SU-DHL-6 (cell line): Measurements from ENCODE around the gene GRHL3.

Experiments used
- EZH2phosphoT487 ChIP-seq: fragments of 200-600 bp; sonication (generic), shearing (Covaris generic); conservative IDR thresholded peaks from 2 replicates; pipeline ENCODE4 v1.6.1; 2018; ENCODE audit warnings: mild to moderate bottlenecking, antibody characterized with exemption, low read length, moderate library complexity, mixed read lengths
- TF ChIP-seq, protein P1 (sequence below): fragments of 200-600 bp; sonication (generic); IDR thresholded peaks from one replicate; pipeline ENCODE4 v1.5.1; 2017; ENCODE audit warnings: antibody characterized with exemption, mild to moderate bottlenecking, low read length, moderate library complexity; ENCODE audit not compliant: insufficient read depth, poor library complexity, severe bottlenecking

DNA sequence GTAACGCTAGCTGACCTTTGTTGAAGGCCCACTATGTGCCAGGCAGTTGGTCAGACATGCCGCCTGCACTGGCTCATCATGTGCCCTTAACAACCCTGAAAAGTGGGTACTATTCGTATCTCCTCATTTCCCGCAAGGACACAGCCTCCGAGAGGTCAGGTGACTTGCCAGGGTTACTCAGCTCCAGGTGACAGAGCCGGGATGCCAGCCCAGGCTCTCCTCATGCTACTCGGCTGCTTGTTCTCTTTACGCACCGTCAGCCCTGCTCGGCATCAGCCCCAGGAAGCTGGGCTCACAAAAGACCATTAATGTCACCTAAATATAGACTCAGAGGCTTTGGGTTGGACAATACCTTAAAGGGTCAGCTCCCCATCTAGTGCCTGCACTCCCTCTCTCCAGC is 29.0 kb downstream of the GRHL3 start:
- TF ChIP-seq, protein P1, sequence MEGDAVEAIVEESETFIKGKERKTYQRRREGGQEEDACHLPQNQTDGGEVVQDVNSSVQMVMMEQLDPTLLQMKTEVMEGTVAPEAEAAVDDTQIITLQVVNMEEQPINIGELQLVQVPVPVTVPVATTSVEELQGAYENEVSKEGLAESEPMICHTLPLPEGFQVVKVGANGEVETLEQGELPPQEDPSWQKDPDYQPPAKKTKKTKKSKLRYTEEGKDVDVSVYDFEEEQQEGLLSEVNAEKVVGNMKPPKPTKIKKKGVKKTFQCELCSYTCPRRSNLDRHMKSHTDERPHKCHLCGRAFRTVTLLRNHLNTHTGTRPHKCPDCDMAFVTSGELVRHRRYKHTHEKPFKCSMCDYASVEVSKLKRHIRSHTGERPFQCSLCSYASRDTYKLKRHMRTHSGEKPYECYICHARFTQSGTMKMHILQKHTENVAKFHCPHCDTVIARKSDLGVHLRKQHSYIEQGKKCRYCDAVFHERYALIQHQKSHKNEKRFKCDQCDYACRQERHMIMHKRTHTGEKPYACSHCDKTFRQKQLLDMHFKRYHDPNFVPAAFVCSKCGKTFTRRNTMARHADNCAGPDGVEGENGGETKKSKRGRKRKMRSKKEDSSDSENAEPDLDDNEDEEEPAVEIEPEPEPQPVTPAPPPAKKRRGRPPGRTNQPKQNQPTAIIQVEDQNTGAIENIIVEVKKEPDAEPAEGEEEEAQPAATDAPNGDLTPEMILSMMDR, result no peak
- TF ChIP-seq EZH2phosphoT487, result no peak
